ENCODE results near the gene TTLL4. TPM values are rescaled to one million over a fixed set of nuclear protein-coding genes. Genes with fewer than 3 reads are reported as not detected.

Gene TTLL4
- polyA plus RNA-seq, 2 of the 4 experiments (the other 2 are of a cell fraction): 25.0 to 26.2 TPM

- CTCF ChIA-PET: interaction anchor here (1.1 to 1.3 kb wide), 2 partner anchors 67 to 93 kb away, joined by 3 read pairs; no protein-coding TSS in a partner anchor
- DNase-seq (ENCODE audit: low read depth in 1 of 2, low spot score in 1 of 2): peak in 1 of 2 experiments; percentile 27
- POLR2A ChIA-PET: no interaction called here
- no peak for TF ChIP-seq RFX5 (IDR thresholded peaks at IDR 0.05)
- no peak for TF ChIP-seq RCOR1 (IDR thresholded peaks at IDR 0.05; ENCODE audit: low read depth, low read length)
- TF ChIP-seq CHD2 (IDR thresholded peaks at IDR 0.05; ENCODE audit: low read length, partially characterized antibody): no peak
- no peak for TF ChIP-seq CEBPB (IDR thresholded peaks at IDR 0.05)
- TF ChIP-seq SREBF2 (IDR thresholded peaks at IDR 0.05): no peak
- TF ChIP-seq, protein P1, sequence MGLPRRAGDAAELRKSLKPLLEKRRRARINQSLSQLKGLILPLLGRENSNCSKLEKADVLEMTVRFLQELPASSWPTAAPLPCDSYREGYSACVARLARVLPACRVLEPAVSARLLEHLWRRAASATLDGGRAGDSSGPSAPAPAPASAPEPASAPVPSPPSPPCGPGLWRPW (IDR thresholded peaks at IDR 0.05): no peak
- TF ChIP-seq HDAC2 (IDR thresholded peaks at IDR 0.05): no peak
- no peak for TF ChIP-seq FOSL2 (IDR thresholded peaks at IDR 0.05)
- TF ChIP-seq FOSL2 (CRISPR knock-in tag; IDR thresholded peaks at IDR 0.05): no peak
- TF ChIP-seq HOXB5 (CRISPR knock-in tag; IDR thresholded peaks at IDR 0.05): no peak
- no peak for TF ChIP-seq KDM1A (IDR thresholded peaks at IDR 0.05; ENCODE audit: low read depth)
- no peak for TF ChIP-seq MYC (IDR thresholded peaks at IDR 0.05; ENCODE audit: borderline replicate concordance, low read length)
- no peak for TF ChIP-seq ESRRA (IDR thresholded peaks at IDR 0.05; ENCODE audit: borderline replicate concordance, low read length)
- TF ChIP-seq, protein P2, sequence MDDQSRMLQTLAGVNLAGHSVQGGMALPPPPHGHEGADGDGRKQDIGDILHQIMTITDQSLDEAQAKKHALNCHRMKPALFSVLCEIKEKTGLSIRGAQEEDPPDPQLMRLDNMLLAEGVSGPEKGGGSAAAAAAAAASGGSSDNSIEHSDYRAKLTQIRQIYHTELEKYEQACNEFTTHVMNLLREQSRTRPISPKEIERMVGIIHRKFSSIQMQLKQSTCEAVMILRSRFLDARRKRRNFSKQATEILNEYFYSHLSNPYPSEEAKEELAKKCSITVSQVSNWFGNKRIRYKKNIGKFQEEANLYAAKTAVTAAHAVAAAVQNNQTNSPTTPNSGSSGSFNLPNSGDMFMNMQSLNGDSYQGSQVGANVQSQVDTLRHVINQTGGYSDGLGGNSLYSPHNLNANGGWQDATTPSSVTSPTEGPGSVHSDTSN (IDR thresholded peaks at IDR 0.05): no peak
- no peak for TF ChIP-seq HOXA7 (CRISPR knock-in tag; IDR thresholded peaks at IDR 0.05)
- no peak for TF ChIP-seq ZC3H11A (IDR thresholded peaks at IDR 0.05)
- TF ChIP-seq SMC3 (IDR thresholded peaks at IDR 0.05): no peak
- TF ChIP-seq HEYL (CRISPR knock-in tag; IDR thresholded peaks at IDR 0.05): no peak
- no peak for TF ChIP-seq CBX2 (IDR thresholded peaks at IDR 0.05; ENCODE audit: borderline replicate concordance, low read depth)
- TF ChIP-seq FOXS1 (CRISPR knock-in tag; IDR thresholded peaks at IDR 0.05): no peak
- WGBS (ENCODE audit: missing lambda C conversion rate): 73% methylated on average over 15 of the region's 15 CpGs
- no peak overlapping the region for H3K4me3 ChIP-seq
- no peak for FAIRE-seq
- no peak overlapping the region for H3K4me2 ChIP-seq
- ATAC-seq: no peak
- no peaks in the 10 kb centered on the region for H3K4me1 ChIP-seq
- no peak overlapping the region for H3K27ac ChIP-seq
- H3K9me3 ChIP-seq: peaks cover 18% of the 10 kb centered on the region
These were observed 70.4 kb downstream of the TTLL4 start for GRCh38 chr2:218780851-218781690.

- H3K4me3 ChIP-seq: no peak within 1 kb of the TSS
- DNase-seq (ENCODE audit: low read depth in 1 of 2, low spot score in 1 of 2): no peak
- ChIA-PET CTCF (interaction anchor here (1.1 kb wide), 1 partner anchor 94 kb away, joined by 3 read pairs; no protein-coding TSS in a partner anchor), POLR2A (no interaction called here)
- H3K4me2 ChIP-seq: no peak within 1 kb of the TSS
- H3K27ac ChIP-seq: no peak within 1 kb of the TSS
- TF ChIP-seq TP53 (CRISPR knock-in tag; IDR thresholded peaks at IDR 0.05): no peak
- ATAC-seq: no peak
- peaks cover 10% of the 10 kb centered on the region for H3K9me3 ChIP-seq
- WGBS (ENCODE audit: missing lambda C conversion rate): 90% methylated on average over 67 of the region's 76 CpGs
- FAIRE-seq: no peak
- H3K4me1 ChIP-seq: no peaks in the 10 kb centered on the region
These were observed 71.3 kb downstream of the TTLL4 start, which contains the start of gene CYP27A1 for GRCh38 chr2:218781691-218782527. TSS of gene CYP27A1 (plus strand) at chr2:218782147. CDS start at chr2:218782183, 36 bp downstream.

- H3K4me1 ChIP-seq: no peaks in the 10 kb centered on the region
- 72% methylated on average over 6 of the region's 6 CpGs for WGBS (ENCODE audit: missing lambda C conversion rate)
- H3K4me2 ChIP-seq: no peak overlapping the region
- POLR2A ChIA-PET: no interaction called here
- DNase-seq (ENCODE audit: low read depth in 1 of 2, low spot score in 1 of 2) (no peak), FAIRE-seq (no peak), ATAC-seq (no peak)
- peaks cover 4% of the 10 kb centered on the region; the same call in 1 of the 3 replicates for H3K9me3 ChIP-seq
- CTCF ChIA-PET: interaction anchor here (1.1 kb wide), 1 partner anchor 95 kb away, joined by 3 read pairs; no protein-coding TSS in a partner anchor
- H3K4me3 ChIP-seq: no peak overlapping the region
- no peak overlapping the region for H3K27ac ChIP-seq
- no peak for TF ChIP-seq HEYL (CRISPR knock-in tag; IDR thresholded peaks at IDR 0.05)
- no peak for TF ChIP-seq CHD2 (IDR thresholded peaks at IDR 0.05; ENCODE audit: low read length, partially characterized antibody)
- no peak for TF ChIP-seq FOSB (CRISPR knock-in tag; IDR thresholded peaks at IDR 0.05)
- no peak for TF ChIP-seq HOXB13 (CRISPR knock-in tag; IDR thresholded peaks at IDR 0.05; ENCODE audit: low read depth)
- TF ChIP-seq MYC (IDR thresholded peaks at IDR 0.05; ENCODE audit: borderline replicate concordance, low read length): no peak
- no peak for TF ChIP-seq KDM1A (IDR thresholded peaks at IDR 0.05; ENCODE audit: low read depth)
- TF ChIP-seq, protein P3, sequence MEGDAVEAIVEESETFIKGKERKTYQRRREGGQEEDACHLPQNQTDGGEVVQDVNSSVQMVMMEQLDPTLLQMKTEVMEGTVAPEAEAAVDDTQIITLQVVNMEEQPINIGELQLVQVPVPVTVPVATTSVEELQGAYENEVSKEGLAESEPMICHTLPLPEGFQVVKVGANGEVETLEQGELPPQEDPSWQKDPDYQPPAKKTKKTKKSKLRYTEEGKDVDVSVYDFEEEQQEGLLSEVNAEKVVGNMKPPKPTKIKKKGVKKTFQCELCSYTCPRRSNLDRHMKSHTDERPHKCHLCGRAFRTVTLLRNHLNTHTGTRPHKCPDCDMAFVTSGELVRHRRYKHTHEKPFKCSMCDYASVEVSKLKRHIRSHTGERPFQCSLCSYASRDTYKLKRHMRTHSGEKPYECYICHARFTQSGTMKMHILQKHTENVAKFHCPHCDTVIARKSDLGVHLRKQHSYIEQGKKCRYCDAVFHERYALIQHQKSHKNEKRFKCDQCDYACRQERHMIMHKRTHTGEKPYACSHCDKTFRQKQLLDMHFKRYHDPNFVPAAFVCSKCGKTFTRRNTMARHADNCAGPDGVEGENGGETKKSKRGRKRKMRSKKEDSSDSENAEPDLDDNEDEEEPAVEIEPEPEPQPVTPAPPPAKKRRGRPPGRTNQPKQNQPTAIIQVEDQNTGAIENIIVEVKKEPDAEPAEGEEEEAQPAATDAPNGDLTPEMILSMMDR (IDR thresholded peaks at IDR 0.05): no peak
- TF ChIP-seq NFE2L2 (conservative IDR thresholded peaks at IDR 0.05; ENCODE audit: low read length): no peak
- TF ChIP-seq NR3C1 (IDR thresholded peaks at IDR 0.05): no peak
- TF ChIP-seq RAD21 (conservative IDR thresholded peaks at IDR 0.05 in 1 of 2, IDR thresholded peaks at IDR 0.05 in 1 of 2): no peak
- TF ChIP-seq CEBPB (IDR thresholded peaks at IDR 0.05): no peak
- TF ChIP-seq SMC3 (IDR thresholded peaks at IDR 0.05): no peak
- no peak for TF ChIP-seq HOXB5 (CRISPR knock-in tag; IDR thresholded peaks at IDR 0.05)
- no peak for TF ChIP-seq ELK1 (IDR thresholded peaks at IDR 0.05; ENCODE audit: low read depth, low read length)
- TF ChIP-seq ZNF302 (CRISPR knock-in tag; IDR thresholded peaks at IDR 0.05): no peak
These were observed 71.9 kb downstream of the TTLL4 start for GRCh38 chr2:218782528-218782844.
